ENCODE results near the gene ICAM2.

ICAM2 gene

DNA sequence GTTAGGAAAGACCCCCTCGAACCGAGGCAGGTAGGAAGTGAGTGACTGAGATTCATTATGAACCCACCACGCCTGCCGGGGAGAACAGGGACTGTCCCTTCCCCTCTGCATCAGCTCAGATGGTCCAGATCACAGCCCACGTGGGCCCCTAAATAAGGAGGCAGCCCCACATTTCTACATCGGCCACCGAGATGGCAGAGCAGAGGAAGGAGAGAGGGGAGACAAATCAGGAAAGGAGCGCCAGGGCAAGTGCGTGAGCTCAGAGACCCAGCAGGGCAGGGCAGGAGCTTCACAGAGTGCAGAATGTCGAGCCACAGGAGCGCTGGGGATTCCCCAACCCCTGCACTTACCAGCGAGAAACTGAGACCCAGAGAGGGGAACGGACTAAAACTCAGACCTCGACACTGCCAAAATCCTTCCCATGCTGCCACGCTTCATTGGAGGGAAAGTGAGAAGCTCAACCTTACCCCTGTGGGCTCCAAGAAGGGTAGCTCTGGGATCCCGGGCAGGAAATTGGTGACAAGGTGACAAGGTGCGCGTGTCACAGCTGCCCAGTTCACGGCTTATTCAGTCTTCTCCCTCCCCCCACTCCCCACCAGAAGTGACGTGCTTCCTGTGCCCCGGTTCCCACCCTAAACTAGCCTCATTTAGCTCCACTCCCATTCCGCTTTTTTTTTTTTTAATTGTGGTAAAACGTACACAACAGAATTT is at the start of gene ICAM2:
ICAM2 (minus strand) TSS at position 578 of the 711 bp plus-strand sequence. CDS start 13,942 bp downstream, outside the sequence.
- no peak for DNase-seq

DNA sequence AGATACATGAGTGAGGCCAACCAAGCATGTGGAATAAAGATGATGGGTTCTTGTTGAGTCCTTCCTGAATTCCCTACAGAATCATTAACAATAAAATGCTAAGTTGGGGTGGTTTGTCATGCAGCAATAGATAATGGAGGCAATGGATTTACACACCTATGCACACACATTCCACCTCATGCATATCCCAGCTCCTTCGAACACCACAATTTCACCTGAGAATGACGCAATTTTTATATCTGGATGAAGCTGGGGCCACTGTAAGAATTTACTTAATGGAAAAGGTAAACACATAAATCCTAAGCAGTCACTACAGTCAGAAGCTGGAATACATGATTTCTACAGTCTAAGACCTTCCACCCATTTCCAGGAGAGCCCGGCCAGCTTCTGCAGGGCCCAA is 49.8 kb upstream of the ICAM2 start:
- DNase-seq: no peak

DNA sequence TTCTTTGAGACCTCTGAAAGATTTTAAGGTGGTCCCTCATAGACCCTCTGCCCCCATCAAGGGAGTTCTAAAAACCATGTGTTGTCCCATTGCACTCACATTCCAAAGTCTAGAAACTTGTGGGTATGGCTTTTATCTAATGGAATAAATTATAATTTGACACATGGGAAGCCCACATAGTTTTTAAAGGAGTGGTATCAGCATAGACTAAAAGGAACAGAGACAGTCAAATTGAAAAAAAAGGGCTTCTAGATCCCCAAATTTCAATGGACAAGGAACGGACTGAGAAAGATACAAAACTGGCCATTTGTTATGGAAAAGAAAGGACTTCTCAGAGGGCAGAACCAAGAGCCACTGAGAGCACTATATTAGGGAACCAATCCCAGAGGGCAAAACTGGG is 48.7 kb upstream of the ICAM2 start:
- DNase-seq: no peak

DNA sequence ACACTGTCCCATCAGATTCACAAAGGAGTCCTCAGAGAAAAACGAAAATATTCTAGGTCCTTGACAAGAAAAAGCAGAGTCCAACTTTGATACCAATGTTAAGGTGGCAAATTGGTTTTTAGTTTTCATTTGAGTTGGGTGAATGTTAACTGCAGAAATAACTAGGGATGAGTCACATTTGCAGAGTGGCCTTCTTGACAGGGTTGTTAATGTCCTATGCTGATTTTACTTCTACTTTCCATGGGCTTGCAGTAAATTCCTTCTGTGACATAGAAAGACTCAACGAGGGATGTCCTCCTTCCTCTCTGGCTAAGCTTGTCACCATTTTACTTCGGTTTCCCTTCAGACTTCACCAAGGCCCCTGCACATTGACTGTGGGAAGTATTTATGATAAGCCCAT is 47.2 kb upstream of the ICAM2 start:
- DNase-seq: no peak

DNA sequence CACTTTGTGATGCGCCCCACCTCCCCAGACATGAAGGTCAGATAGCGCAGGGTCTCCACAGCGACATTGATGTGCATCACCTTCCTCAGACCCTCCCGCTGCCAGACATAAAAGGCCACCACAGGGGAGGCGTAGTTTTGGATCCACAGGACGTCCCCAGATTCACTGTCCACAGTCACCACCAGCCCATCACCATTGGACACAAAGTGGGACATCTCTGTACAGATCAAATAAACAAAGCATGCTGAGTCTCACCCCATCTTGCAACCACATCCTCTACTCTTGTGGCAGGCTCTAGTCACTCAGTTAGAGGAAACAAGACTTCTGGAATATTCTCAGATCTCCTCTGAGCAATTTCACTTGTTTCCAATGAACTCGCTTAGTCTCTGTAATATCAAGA is 46.3 kb upstream of the ICAM2 start:
- no peak for DNase-seq

DNA sequence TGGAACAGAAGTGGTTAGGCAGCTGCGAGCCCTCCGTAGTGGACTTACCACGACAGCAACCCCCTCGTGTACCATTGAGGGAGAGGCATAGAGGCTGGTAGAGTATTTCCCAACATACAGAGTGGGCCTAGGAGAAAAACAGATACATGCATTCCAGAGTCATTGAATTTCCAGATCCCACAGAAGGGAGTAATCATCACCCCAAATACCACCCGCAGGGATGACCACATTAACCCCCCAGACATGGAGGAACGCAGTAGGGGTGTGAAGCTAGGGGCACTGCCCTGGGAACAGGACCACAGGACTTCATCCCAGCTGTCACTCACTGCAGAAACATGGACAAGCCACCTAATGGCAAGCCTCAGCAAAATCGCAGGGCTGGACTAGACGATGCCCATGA is 44.7 kb upstream of the ICAM2 start:
- no peak for DNase-seq

DNA sequence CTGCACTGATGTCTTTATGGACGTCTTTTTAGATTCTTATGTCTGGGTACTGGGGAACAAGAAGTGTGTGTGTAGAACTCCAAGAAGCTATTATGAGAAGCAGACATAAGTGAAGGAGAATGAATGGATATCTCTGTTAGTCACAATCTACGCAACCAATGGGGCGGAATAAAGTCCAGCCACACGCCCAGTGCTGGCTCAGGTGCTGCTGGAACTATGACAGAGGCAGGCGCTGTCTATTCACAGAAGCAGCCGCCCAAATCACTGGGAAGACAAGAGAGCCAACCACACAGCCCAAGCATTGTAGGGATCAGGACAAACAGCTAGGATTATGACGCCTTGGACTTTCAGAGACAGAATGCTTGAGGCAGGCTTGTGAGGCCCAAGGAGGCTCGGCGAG is 43.9 kb upstream of the ICAM2 start:
- DNase-seq: no peak

DNA sequence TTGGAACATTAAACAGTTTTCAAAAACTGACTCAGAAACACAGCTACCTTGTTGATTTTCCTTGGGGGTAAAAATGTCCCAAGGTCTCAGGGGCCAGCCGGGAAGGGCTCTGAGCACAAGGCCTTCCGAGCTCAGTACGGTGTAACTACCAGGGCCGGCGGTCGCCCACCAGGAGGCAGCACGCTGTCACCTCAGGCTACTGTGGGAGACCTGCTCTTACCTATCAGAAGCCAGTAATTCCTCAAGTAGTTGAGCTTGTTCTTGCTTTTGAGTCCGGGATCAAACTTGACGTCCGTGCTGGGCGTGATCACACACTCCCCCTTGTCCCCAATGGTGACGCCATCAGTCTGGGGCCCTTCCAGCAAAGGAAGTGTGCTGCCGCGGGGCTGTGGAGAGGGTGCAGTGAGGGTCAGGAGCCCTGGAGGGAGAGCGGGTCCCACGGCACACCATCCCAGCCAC is 43.4 kb upstream of the ICAM2 start:
- no peak for DNase-seq

DNA sequence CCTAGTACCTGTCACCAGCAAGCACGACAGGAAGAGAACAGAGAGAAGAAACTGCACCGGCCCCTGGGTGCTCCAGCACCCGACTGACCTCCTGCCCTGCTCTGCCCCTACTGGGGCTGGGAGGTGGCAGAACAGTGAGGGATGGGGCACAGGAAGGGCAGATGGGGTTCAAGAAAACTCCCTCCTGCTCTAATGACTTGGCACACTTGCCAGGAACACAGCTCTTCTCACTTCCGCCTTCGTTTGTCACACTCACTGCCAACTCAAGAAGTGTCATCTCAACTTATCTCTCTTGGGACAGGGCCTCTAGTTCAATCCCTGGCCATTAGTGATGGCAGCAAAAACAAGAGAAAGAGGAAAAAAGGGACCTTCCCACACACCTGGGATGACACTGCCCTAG is 42.7 kb upstream of the ICAM2 start:
- no peak for DNase-seq

DNA sequence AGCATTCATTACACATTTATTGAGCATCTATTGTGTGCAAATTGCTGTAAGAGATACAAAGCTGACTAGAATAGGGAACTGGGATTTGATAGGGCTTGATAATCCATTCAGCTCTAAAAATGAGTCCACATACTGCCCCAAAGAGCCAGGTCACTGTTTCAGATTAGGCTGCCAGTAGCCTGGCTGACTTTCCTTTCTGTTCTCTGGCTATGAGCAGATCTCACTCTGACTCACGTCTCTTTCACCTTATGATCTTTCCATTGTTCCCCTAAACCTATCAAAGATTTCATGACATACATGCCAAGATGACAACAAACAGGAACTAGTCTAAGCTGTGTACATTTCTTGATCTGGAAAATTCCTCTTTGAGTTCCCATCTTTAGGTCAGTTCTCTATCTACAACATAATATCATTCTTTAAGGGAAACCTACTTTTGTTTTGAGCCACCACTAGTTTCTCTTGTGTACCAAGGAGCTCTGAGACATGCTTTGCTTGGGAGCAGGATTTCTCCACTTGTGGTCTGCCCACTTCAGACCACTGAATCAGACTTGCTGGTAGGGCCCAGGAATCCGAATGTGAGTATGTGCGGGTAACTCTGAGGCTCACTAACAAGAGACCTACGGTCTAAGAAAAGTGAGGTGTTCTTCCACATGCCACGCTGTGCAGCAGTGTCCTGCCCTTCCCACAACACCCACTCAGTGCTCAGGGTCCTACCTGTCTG is 40.9 kb upstream of the ICAM2 start:
- DNase-seq: no peak

DNA sequence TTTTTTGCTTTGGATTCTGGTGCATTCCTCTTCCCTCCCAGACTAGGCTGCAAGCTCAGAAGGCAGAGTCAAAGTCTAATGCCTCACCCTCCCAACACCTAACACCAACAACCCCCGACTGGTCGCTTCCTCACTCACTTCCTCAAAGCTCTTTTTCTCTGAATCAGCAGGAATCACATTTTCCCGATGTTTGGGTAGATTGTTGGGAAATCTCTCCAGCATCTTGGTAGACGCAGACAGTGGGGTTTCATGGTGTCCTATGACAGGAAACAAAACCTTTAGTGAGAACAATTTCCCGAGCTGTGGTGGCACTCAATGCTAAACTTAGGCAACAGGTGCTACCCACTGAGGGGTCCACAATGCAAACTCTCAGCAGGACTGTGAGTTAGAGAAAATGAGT is 39.9 kb upstream of the ICAM2 start:
- DNase-seq: no peak

DNA sequence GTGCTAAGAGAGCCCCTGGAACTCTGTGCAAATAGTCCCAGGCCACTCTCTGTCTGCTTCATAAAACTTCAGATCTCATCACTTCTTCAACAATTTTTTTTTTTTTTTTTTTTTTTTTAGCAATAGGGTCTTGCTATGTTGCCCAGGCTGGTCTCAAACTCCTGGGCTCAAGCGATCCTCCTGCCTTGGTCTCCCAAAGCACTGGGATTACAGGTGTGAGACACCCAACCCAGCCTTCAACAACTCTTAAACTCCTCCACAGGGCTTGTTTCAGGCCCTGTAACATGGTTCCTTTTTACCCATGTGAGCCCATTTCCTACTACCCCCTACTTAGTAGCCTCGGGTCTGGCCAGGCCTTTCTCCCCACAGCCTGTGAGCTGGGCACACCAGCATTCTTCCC is 39.3 kb upstream of the ICAM2 start:
- no peak for DNase-seq

DNA sequence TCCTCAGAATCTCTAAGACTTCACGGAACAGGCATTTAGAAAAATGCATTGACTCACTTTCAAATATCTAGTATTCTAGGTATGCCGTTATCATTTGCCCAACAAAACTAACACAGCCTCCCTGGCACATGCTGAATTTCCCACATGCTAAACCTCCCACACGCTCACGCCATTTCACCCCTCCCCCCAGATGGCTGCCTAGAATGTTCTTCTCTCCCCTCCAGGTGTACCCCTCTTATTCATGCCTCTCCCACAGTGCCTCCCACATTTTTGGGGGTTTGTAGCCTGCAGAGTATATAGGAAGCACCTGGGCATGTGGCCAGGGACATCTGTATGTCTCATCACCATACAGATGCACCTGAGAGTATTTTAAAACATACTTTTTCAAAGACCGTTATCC is 38.2 kb upstream of the ICAM2 start:
- no peak for DNase-seq

DNA sequence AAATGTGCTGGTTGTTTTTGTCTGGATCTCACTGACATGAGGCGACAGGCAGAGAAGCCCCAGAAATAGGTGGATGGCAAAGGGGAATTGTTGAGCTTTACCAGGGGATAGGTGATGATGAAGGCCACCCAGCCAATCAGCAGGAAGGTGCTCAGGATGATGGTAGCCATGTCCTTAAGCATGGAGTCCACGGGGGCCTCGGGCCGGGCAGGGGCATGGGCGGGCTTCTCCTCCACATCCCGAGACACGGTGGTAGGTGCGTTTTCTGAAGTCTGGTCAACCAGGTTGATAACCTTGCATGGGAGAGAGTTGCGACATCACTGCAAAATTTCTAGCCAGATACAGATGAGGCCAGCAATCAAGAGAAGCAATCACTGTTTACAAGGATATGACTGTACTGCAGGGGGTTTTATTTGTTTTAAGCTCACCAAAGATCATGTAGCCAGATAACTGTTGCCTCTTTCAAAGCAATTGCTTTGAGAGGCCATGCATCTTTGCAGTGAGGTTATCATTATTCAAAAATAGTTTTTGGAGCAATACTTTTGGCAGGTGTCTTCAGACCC is 37.3 kb upstream of the ICAM2 start:
- DNase-seq: no peak

DNA sequence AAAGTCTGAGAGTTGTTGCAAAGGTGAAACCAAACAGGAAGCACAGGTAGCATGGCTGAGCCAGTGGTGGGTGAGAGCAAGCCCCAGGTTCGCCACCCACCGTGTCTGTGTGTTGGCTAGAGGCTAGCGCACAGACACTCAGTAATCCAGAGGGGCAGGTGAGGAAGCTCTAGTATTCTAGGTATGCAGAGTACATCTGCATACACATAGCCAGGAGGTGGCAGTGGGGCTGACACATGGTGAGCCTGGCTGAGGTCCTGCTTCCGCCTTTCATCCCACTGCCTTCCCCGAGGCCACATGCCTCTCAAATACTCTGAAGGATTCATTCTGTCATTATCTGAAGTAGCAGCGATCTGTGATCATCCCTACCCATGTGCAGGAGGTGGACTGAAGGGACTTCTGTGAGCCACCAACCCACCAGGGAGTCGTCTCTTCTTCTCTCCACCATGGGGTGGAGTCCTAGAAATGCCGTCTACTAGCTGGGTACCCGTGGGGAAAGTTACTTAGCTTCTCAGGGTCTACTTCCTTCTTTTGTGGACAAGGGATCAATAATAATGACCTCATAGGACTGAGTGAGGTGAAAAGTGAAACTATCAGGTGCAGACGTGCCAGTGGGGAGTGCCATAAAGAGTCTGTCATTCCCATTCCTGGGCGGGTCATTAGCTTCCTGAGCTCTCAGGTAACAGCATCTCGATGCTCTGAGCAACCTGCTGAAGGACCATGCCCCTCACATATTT is 36.0 kb upstream of the ICAM2 start:
- DNase-seq: no peak

DNA sequence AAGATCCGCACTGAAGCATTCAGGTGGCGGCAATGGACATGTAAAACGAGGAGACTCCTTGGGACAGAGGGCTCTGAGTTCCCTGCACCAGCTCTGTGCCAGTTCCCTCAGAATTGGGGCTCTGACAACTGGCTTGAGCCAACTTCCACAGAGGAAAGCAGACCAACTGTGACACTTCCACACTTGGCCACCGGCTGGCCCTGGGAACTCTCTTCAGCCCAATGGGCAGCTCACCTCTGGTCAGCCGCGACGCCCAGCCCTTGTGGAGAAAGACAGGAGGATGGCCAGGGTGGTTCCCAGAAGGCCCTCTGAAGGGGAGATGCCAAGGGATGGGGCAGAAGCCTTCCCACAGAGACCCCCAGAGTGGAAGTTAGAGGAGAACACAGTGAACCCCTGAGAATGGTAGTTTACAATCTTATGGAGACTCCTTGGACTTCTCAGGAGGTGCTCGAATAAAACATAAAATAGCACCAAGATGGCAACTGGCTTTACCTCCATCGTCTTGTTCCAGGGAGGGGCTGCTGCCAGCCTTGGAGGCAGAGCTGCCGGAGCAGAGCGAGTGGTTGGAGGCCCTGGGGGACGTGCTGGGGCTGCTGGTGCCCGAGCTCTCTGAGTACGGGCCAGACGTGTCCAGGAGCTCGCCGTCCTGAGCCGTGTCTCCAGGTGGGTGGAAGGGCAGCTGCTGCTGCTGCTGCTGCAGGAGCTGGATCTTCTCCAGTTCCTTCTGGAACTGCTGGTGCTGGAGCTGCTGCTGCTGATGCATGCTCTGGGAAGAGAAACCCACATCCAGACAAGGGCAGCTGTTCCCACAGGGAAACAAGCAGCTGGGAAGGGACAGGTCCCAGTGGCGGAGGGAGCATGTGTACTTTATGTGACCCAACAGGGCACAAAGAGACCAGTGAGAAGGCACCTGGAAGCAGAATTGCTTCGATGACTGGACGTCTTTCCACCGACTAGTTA is 35.0 kb upstream of the ICAM2 start:
- DNase-seq: no peak

DNA sequence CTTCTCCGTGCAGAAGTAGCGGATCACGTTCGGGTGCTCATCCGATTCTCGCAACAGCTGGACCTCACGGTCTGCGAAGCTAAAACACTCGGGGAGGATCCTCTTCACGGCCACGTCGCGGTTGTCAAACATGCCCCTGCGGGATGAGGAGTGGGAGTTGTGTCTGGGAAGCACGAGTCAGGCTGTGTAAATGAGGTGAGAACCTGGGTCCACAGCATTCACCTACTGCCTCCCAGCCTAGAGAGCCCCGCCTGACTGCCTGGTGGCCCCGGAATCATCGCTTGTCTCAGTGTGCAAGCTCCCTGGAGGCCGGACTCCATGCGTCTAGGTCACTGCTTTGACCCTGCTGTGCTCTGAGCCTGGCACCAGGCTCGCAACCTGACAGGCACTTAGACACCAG is 33.9 kb upstream of the ICAM2 start:
- no peak for DNase-seq

DNA sequence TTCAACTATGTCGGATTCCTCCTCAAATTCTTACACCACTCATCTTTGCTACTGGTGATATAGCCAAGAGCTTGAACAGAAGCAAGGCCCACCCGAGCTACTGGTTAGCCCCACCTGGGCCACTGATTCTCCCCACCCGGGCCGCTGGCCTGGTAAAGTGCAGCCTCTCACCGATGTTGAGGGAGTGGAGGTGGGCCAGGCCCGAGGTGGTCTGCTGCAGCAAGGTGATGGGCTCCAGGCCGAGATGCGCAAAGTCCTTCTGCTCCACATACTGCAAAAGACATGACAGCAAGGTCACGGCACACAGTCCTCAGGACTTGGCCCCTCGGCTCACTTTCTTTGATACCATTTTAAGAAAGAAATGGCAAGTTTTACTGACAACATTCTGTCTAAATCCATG is 32.7 kb upstream of the ICAM2 start:
- no peak for DNase-seq

DNA sequence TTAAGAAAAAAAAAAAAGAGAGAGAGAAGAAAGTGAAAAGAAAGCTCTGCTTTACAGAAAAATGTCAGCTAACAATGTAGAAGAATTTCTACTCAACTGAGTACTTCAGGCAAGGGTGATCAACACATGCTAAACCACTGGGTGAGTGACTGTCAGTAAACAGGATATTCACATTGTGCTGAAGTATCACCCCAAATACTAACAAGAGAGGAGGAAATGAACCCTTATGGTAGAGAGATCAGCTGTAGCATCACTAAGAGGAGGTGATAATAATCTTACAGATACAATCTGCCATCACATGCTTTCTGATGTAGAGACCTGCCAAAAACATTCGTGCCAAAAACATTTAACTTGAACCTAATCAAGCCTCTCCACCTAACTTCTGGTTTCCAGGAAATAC is 30.7 kb upstream of the ICAM2 start:
- no peak for DNase-seq

DNA sequence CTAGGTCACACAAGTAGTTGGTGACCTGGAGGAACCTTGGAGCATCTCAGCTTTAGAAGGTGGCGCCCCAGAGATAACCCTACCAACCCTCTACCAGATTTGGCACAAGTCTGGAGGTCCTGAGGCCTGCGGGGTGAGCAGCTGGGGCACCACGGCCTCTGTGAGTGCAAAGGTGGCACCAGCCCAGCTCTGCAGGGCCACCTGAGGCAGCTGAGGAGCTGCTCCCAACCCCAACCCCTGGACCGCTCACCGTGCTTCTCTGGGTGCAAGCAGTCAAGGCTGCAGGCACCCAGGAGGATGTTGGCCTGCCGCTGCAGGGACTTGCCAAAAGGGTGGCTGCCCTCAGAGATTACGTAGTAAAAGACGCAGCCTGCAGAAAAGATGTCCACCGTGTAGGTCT is 28.4 kb upstream of the ICAM2 start:
- DNase-seq: no peak

DNA sequence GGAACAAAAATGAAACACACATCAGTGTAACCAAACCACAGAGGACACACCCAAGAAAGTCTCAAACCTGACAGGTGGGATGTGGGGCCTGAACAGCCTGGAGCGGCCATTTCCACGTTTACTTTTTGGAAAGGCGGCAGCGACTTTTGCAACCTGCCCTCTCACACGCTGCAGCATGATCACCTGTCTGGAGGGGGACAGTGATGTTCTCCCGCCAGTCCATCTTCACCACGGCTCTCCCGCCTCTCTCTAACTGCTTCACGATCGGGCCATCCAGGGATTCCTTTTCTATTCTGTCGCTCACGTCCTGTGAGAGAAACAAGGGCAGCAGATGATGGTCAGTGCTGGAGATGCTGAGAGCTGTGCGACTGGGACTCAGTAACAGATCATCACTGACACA is 24.7 kb upstream of the ICAM2 start:
- no peak for DNase-seq

DNA sequence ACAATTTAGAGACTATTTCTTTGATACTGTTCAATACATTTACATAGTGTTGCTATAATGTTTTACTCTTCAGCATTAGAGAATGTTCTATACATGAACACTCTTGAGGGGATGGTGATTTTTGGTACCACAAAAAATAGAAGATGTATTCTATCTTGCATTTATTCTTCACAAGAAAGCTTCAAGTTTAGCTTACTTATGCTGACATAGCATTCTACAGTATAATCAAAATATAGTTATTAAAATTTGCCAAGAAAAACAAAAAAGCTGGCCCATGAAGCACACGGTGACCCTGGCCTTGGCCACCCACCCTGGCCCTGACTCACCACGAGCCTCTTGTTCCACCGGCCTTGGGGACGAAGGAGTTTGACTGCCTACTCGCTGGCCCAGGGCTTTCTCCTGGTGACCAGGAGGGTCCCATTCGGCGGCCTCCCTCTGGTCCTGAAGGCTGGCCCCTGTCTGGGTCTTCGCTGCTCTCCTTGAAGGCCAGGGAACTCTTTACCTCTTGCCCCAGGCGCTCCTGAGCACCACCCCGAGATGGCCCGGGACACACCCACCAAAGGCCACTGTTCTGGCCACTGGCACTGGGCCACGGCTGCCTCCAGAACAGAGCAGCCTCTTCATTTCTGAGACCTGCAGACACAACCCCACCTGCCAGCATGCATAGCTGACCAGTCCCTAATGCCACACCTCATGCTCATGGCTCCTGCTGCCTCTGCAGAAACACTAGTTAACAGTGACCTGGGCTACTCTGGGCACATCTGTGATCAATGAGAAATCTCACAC is 22.5 kb upstream of the ICAM2 start:
- no peak for DNase-seq
